Loucy (cell line): ENCODE data around the gene SLC17A7.

ENCODE experiments used
- H2AFZ ChIP-seq: fragments of 200-600 bp; sonication (generic); 2 replicates; pipeline ENCODE4 v1.6.0; 2016; ENCODE audit warnings: antibody characterized with exemption, mild to moderate bottlenecking, low read length, moderate library complexity
- H3F3A ChIP-seq: fragments of 200-600 bp; 2 replicates; pipeline ENCODE4 v1.6.0; 2016; ENCODE audit warnings: antibody characterized with exemption, low read depth, mild to moderate bottlenecking
- H3K27me3 ChIP-seq: fragments of 200-600 bp; sonication (generic); 2 replicates; pipeline ENCODE4 v1.6.1; 2014; ENCODE audit warnings: low read length, mild to moderate bottlenecking; ENCODE audit not compliant: insufficient read depth, poor library complexity, severe bottlenecking
- H3K36me3 ChIP-seq: fragments of 200-600 bp; sonication (generic); 2 replicates; pipeline ENCODE4 v1.6.1; 2016; ENCODE audit warnings: low read length; ENCODE audit not compliant: insufficient read depth
- H3K4me1 ChIP-seq: fragments of 200-600 bp; sonication (generic); 2 replicates; pipeline ENCODE4 v1.5.1; 2014; ENCODE audit warnings: low read length, mild to moderate bottlenecking; ENCODE audit not compliant: insufficient read depth, poor library complexity, severe bottlenecking
- H3K4me2 ChIP-seq: fragments of 200-600 bp; sonication (generic); 2 replicates; pipeline ENCODE4 v1.6.0; 2014; ENCODE audit warnings: antibody characterized with exemption, low read length, low read depth, mild to moderate bottlenecking; ENCODE audit not compliant: poor library complexity, severe bottlenecking
- H3K4me3 ChIP-seq: fragments of 200-600 bp; sonication (generic); 2 replicates; pipeline ENCODE4 v1.5.1; 2014; ENCODE audit warnings: low read length, mild to moderate bottlenecking, mixed read lengths; ENCODE audit not compliant: poor library complexity, severe bottlenecking
- H3K79me2 ChIP-seq: fragments of 200-600 bp; sonication (generic); 2 replicates; pipeline ENCODE4 v1.6.1; 2014; ENCODE audit warnings: low read length; ENCODE audit not compliant: insufficient read depth
- H3K9ac ChIP-seq: fragments of 200-600 bp; sonication (generic); 2 replicates; pipeline ENCODE4 v1.6.0; 2014; ENCODE audit warnings: mild to moderate bottlenecking, low read depth, low read length, moderate library complexity; ENCODE audit not compliant: poor library complexity, severe bottlenecking
- H3K9me2 ChIP-seq: fragments of 200-600 bp; sonication (generic); replicated peaks from 2 replicates; pipeline ENCODE4 v1.6.1; 2016; ENCODE audit warnings: low read depth, low read length, mixed read lengths
- H3K9me3 ChIP-seq: fragments of 200-600 bp; sonication (generic); 2 replicates; pipeline ENCODE4 v1.6.1; 2014; ENCODE audit warnings: mild to moderate bottlenecking, antibody characterized with exemption, low read length, low read depth; ENCODE audit not compliant: insufficient read depth
- H4K20me1 ChIP-seq: fragments of 200-600 bp; sonication (generic); 2 replicates; pipeline ENCODE4 v1.6.0; 2014; ENCODE audit warnings: antibody characterized with exemption, low read length, mild to moderate bottlenecking; ENCODE audit not compliant: insufficient read depth, poor library complexity, severe bottlenecking
- EZH2phosphoT487 ChIP-seq: fragments of 200-600 bp; IDR thresholded peaks from 2 replicates; pipeline ENCODE4 v1.6.1; 2018; ENCODE audit warnings: antibody characterized with exemption, mild to moderate bottlenecking, moderate library complexity, borderline replicate concordance
- TF ChIP-seq, protein P1 (sequence below): fragments of 200-600 bp; sonication (generic); conservative IDR thresholded peaks from 2 replicates; pipeline ENCODE4 v1.5.1; 2014; ENCODE audit warnings: mild to moderate bottlenecking, antibody characterized with exemption, low read length

SLC17A7 gene

DNA sequence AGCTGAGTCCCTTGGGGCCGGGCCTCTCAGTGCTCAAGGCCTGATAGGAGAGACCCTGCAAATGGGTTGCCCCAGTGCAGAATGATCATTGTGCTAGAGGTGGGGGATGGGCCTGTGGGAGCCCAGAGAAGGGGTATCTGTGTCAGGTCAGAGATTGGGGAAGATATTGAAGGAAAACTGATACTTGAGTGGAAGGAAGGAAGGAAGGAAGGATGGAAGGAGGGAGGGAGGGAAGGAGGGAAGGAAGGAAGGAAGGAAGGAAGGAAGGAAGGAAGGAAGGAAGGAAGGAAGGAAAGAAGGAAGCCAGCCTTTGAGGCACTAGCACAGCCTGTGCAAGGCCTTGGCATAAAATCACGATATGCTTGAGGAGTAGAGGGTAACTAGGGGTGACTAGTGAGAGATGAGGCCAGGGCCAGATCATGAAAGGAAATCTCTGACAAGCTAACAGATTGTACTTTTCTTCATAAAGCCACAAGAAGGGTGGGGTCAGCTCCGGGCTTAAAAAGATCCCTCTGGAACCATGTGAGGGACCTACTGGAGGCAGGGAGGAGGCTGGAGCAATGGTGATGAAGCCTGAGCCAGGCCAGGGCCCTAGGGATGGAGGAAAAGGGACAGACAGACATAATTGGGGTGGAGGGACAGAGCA, 29.5 kb downstream of the SLC17A7 start:
- Histone ChIP-seq H3K9ac (peak overlapping the region; percentile 1), H3K79me2 (no peaks in the 10 kb centered on the region), H3K27me3 (no peaks in the 10 kb centered on the region), H3K9me3 (no peaks in the 10 kb centered on the region), H3K4me3 (no peak overlapping the region), H3K4me2 (peak overlapping the region; percentile 19), H3K9me2 (no peaks in the 10 kb centered on the region), H3K4me1 (peaks cover 82% of the 10 kb centered on the region), H3F3A (no peaks in the 10 kb centered on the region), H2AFZ (no peak overlapping the region), H3K36me3 (no peaks in the 10 kb centered on the region), H4K20me1 (no peaks in the 10 kb centered on the region)
- TF ChIP-seq, protein P1, sequence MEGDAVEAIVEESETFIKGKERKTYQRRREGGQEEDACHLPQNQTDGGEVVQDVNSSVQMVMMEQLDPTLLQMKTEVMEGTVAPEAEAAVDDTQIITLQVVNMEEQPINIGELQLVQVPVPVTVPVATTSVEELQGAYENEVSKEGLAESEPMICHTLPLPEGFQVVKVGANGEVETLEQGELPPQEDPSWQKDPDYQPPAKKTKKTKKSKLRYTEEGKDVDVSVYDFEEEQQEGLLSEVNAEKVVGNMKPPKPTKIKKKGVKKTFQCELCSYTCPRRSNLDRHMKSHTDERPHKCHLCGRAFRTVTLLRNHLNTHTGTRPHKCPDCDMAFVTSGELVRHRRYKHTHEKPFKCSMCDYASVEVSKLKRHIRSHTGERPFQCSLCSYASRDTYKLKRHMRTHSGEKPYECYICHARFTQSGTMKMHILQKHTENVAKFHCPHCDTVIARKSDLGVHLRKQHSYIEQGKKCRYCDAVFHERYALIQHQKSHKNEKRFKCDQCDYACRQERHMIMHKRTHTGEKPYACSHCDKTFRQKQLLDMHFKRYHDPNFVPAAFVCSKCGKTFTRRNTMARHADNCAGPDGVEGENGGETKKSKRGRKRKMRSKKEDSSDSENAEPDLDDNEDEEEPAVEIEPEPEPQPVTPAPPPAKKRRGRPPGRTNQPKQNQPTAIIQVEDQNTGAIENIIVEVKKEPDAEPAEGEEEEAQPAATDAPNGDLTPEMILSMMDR = no peak
- TF ChIP-seq EZH2phosphoT487 = no peak

DNA sequence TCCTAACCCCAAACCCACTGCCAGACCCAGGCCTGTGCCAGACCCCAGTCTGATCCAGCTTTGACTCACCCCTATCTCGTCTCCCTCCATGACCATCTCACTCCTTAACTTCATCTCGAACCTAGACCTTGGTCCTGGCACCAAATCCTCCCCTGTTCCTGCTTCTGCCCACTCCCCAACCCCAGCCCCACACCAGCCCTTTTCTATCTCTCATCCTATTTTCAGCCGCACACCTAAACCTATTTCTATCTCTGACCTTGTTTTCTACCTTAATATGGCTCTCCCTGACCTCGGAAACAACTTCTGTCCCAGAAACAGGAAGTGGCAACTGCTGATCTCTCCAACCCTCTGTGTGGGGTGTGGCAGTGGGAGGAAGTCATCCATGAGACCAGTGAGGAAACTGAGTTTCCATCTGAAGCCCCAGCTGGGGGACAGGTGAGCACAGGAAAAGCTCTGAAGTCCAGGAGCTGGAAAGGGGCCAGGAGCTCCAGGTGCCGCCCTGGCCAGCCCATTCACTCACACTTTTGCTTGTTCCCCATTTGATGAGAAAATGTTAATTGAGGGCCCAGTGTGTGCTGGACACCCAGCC, 31.8 kb downstream of the SLC17A7 start:
- H3K9me3 ChIP-seq = no peaks in the 10 kb centered on the region
- no peaks in the 10 kb centered on the region for H3K9me2 ChIP-seq
- H3K4me1 ChIP-seq = peaks cover 75% of the 10 kb centered on the region
- no peaks in the 10 kb centered on the region for H4K20me1 ChIP-seq
- H2AFZ ChIP-seq = peak overlapping the region; percentile 2; the same call in 1 of the 2 replicates
- TF ChIP-seq EZH2phosphoT487 = no peak
- TF ChIP-seq, protein P1 = no peak
- peak overlapping the region; percentile 47 for H3K4me3 ChIP-seq
- H3K4me2 ChIP-seq = peak overlapping the region; percentile 63
- peak overlapping the region; percentile 58 for H3K9ac ChIP-seq
- no peaks in the 10 kb centered on the region for H3K36me3 ChIP-seq
- H3F3A ChIP-seq = no peaks in the 10 kb centered on the region
- no peaks in the 10 kb centered on the region for H3K27me3 ChIP-seq
- H3K79me2 ChIP-seq = no peaks in the 10 kb centered on the region

DNA sequence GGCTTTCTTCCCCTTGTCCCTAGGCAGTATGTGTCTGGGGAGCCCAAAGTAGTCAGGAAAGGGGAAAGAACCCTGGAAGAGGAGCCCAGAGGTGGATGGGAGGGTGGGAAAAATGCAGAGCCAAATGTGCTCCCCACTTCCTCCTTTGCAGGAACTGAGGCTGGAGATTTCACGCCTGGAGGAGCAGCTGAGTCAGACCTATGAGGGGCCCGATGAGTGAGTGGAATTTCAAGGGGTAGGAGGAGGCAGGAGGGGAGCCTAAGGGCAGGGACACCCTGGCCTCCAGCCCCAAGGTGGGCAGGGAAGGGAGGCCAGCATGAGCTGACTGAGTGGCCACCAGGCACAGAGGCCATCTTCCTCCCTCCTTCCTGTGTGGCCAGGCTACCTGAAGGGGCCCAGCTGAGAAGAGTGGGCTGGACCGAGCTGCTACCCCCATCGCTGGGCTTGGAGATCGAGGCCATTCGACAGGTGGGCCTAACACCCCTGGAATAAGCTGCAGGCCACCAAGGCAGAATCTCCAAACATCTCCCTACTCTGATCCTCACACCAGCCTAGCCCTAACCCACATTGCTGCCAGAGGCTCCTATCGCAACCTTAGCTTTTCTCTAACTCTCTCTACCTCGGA, 32.4 kb downstream of the SLC17A7 start:
- no peak overlapping the region for H2AFZ ChIP-seq
- no peaks in the 10 kb centered on the region for H3F3A ChIP-seq
- H3K79me2 ChIP-seq = no peaks in the 10 kb centered on the region
- H3K9ac ChIP-seq = peak overlapping the region; percentile 58
- no peaks in the 10 kb centered on the region for H3K27me3 ChIP-seq
- no peak for TF ChIP-seq EZH2phosphoT487
- TF ChIP-seq, protein P1 = no peak
- no peaks in the 10 kb centered on the region for H4K20me1 ChIP-seq
- no peaks in the 10 kb centered on the region for H3K9me2 ChIP-seq
- H3K4me2 ChIP-seq = peak overlapping the region; percentile 63
- H3K4me3 ChIP-seq = peak overlapping the region; percentile 47
- H3K36me3 ChIP-seq = no peaks in the 10 kb centered on the region
- peaks cover 74% of the 10 kb centered on the region for H3K4me1 ChIP-seq
- H3K9me3 ChIP-seq = no peaks in the 10 kb centered on the region
